ENCODE data around the gene ATP9B.

Gene ATP9B

DNA sequence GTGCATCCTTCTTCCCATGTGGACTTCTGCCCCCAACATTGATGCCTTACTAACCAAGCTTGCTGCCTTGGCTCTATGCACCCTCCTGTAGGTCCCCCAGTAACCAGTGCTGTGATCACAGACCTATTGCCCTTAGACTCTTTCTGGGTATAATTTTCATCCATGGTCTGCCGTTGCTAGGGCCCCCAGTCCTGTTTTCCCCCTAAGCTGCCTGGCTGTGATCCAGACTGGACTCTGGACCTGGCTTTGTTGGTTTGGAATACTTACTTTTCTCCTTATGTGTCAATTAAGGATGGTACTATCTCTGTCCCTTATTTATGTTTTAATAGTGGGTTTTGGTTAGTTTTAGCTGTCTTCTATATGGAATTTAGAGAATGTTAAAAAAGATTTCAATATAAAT is 26.0 kb downstream of the ATP9B start:
- no peak for TF ChIP-seq ZFX (IDR thresholded peaks at IDR 0.05; ENCODE audit: borderline replicate concordance)
- TF ChIP-seq, protein P1, sequence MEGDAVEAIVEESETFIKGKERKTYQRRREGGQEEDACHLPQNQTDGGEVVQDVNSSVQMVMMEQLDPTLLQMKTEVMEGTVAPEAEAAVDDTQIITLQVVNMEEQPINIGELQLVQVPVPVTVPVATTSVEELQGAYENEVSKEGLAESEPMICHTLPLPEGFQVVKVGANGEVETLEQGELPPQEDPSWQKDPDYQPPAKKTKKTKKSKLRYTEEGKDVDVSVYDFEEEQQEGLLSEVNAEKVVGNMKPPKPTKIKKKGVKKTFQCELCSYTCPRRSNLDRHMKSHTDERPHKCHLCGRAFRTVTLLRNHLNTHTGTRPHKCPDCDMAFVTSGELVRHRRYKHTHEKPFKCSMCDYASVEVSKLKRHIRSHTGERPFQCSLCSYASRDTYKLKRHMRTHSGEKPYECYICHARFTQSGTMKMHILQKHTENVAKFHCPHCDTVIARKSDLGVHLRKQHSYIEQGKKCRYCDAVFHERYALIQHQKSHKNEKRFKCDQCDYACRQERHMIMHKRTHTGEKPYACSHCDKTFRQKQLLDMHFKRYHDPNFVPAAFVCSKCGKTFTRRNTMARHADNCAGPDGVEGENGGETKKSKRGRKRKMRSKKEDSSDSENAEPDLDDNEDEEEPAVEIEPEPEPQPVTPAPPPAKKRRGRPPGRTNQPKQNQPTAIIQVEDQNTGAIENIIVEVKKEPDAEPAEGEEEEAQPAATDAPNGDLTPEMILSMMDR (IDR thresholded peaks at IDR 0.05): no peak
- no peak overlapping the region for H3K27ac ChIP-seq

DNA sequence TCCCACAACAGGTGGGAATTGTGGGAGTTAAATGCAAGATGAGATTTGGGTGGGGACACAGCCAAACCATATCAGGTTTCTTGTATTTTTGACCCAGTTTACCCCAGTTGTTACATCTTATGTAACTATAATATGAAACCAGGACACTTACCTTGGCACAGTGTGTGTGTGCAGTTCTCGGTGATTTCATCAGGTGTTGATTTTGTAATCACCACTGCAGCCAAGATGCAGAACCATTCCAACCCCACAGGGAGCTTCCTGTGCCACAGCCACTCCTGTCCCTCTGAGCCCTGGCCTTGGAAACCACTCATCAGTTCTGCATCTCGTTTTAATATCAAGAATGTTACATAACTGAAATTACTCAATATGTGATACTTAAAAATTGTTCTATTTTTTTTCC is 31.8 kb downstream of the ATP9B start:
- TF ChIP-seq, protein P1 (IDR thresholded peaks at IDR 0.05): no peak
- no peak for TF ChIP-seq ZFX (IDR thresholded peaks at IDR 0.05; ENCODE audit: borderline replicate concordance)
- no peak overlapping the region for H3K27ac ChIP-seq

DNA sequence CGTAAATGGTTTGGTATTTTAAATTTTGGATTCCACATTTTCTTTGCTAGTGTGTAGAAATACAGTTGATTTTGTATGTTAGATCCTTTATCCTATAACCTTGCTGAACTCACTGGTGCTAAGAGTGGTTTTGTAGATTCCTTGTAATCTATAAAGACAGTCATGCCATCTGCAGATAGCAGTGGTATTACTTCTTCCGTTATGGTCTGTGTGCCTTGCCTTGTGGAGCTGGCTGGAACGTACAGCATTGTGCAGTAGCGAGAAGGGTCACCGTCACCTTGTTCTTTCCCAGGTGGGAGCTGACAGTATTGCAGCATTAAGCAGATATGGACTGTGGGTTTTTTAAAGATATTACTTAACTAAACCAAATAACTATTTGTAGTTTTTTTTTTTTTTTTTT is 33.7 kb downstream of the ATP9B start:
- H3K27ac ChIP-seq: no peak overlapping the region
- TF ChIP-seq ZFX (IDR thresholded peaks at IDR 0.05; ENCODE audit: borderline replicate concordance): no peak
- TF ChIP-seq, protein P1 (IDR thresholded peaks at IDR 0.05): no peak

DNA sequence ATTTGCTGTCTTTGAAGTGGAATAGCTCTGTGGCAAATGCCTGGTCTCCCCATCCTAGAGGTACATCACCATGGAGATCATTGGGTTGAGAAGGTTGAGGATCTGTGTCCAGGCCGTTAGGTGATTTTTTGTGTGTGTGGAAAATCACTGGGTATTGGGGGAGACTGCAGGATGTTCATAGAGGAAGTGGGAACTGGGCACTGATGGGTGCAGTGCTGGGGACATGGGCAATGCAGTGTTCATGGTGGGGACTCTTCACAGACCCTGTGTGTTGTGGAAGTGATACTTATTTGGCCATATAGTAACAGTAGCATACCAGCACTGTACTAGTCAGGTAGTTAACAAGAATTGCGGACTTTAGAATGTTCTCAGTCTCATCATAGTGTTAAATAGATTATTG is 34.9 kb downstream of the ATP9B start:
- H3K27ac ChIP-seq: no peak overlapping the region
- TF ChIP-seq ZFX (IDR thresholded peaks at IDR 0.05; ENCODE audit: borderline replicate concordance): no peak
- TF ChIP-seq, protein P1 (IDR thresholded peaks at IDR 0.05): no peak

DNA sequence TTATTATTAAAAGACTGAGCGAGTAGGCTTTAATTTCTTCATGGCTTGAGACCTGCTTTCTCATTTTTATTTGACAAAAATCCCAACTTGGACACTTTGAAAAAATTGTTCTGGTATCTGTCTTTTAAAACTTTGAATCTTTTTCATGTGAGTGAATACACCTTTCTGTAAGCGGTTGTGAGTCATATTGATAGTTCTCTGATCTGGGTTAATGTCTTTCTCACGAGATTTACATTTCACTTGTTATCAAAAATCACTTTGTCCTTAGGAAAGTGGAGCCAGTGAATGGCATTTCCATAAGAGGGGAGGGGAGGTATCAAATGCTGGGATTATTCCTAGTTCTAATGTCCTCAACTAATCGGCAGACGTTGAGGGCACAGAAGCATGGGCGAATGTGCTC is 36.3 kb downstream of the ATP9B start:
- TF ChIP-seq, protein P1 (IDR thresholded peaks at IDR 0.05): no peak
- TF ChIP-seq ZFX (IDR thresholded peaks at IDR 0.05; ENCODE audit: borderline replicate concordance): no peak
- no peak overlapping the region for H3K27ac ChIP-seq

DNA sequence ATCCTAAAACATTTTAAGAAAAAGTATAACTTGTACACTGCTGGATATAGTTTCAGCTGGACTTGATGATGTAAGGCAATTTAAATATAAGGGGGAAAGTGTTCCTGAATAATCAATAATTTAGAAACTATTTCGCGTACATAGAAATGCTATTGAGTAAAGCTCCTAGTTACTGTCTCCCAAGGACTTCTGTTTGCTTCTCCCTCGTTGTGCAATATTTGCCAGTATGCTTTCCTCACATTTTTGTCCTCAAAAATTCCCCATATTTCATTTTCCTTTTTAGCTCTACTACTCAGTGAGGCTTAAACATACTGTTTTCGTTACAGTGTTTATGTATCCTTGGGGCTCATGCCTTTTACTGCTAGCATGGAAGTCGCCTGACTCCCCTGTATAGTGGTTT is 36.9 kb downstream of the ATP9B start:
- TF ChIP-seq, protein P1 (IDR thresholded peaks at IDR 0.05): no peak
- TF ChIP-seq ZFX (IDR thresholded peaks at IDR 0.05; ENCODE audit: borderline replicate concordance): no peak
- no peak overlapping the region for H3K27ac ChIP-seq

DNA sequence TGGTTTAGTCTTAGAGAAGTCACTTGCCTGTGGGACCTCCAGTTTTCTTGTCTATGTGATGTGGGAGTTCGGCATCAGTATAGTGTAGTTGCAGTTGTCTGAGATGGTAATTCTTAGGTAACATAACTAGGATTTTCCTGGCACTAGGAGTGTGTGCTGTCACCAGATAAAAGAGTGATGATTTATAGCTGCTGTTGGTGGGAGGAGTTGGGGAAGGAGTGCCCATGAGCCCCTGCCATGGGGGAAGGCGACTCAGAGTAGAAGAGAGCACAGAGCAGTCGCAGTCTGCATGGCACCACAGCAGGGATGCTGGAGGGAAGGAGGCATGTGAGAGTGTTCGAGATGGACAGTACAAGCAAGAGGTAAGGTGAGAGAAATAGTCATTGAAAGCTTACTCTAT is 38.7 kb downstream of the ATP9B start:
- TF ChIP-seq, protein P1 (IDR thresholded peaks at IDR 0.05): no peak
- TF ChIP-seq ZFX (IDR thresholded peaks at IDR 0.05; ENCODE audit: borderline replicate concordance): no peak
- no peak overlapping the region for H3K27ac ChIP-seq
